ENCODE results near the gene PHF5A. TPM values are rescaled to one million over a fixed set of nuclear protein-coding genes. Genes with fewer than 3 reads are reported as not detected.
A peak's percentile ranks its signal among the peaks of the same experiment; 100 is the strongest.

Gene PHF5A
- total and polyA plus RNA-seq, 8 donors: 30.3 to 54.7 (median 46.1) TPM

DNA sequence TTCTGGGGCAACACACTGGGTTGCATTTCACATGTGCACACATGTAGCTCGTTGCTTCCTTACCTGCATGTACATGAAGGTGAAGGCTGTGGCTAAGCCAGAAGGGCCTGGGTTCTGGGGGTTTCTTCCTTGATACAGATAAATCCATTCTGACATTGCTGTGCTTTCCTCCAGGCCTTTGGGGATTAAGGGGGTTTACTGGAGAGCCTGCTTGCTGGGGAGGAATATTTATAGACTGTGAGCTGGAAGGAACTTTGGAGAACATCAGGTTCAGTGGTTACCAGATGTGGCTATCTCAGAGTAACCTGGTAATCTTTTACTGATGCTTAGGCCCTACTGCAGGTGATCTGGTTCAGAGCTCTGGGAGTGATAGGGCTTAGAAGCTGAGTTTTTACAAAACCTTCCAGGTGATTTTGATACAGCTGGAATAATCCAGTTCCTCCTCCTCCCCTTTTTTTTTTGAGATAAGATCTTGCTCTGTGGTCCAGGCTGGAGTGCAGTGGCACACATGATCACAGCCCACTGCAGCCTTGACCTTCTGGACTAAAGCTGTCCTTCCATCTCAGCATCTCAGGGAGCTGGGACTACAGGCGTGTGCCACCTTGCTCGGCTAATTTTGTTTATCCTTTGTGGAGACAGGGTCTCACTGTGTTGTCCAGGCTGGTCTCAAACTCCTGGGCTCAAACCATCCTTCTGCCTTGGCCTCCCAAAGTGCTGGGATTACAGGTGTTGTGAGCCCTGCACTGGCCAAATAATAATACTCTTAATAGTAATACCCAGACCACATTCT lies 20.3 kb upstream of the PHF5A start:
- TF ChIP-seq, protein P1, sequence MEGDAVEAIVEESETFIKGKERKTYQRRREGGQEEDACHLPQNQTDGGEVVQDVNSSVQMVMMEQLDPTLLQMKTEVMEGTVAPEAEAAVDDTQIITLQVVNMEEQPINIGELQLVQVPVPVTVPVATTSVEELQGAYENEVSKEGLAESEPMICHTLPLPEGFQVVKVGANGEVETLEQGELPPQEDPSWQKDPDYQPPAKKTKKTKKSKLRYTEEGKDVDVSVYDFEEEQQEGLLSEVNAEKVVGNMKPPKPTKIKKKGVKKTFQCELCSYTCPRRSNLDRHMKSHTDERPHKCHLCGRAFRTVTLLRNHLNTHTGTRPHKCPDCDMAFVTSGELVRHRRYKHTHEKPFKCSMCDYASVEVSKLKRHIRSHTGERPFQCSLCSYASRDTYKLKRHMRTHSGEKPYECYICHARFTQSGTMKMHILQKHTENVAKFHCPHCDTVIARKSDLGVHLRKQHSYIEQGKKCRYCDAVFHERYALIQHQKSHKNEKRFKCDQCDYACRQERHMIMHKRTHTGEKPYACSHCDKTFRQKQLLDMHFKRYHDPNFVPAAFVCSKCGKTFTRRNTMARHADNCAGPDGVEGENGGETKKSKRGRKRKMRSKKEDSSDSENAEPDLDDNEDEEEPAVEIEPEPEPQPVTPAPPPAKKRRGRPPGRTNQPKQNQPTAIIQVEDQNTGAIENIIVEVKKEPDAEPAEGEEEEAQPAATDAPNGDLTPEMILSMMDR (IDR thresholded peaks at IDR 0.05): no peak
- H3K4me1 ChIP-seq: peaks cover 5 to 40% of the 10 kb centered on the region in 2 donors
- no peaks in the 10 kb centered on the region for H3K36me3 ChIP-seq
- H3K4me3 ChIP-seq: no peak overlapping the region
- DNase-seq: no peak
- no peaks in the 10 kb centered on the region for H3K27me3 ChIP-seq
- no peak overlapping the region for H3K27ac ChIP-seq
- no peaks in the 10 kb centered on the region for H3K9me3 ChIP-seq
- intact Hi-C loops (cut with DNase I): no loop called here
- no peak for ATAC-seq

DNA sequence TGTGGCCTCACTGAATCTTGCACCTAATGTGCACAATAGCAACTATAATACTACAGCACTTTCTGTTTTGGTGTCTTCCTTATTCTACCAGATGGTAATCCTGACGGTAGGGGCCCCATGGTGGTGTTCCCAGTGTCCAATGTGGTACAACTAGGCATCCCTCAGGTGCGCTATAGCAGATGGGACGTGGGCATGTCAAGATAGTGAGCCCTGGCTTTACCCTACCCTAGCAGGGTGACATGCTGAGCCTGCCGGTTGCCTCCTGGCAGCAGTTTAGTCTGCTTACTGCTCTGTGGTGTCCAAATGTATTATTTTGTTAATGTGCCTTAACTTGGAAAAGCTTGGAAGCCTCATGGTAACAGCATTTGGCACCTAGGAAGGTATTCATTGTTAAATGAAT lies 19.6 kb upstream of the PHF5A start:
- Histone ChIP-seq H3K4me3 (no peak overlapping the region), H3K4me1 (peaks cover 5 to 40% of the 10 kb centered on the region in 2 donors), H3K36me3 (no peaks in the 10 kb centered on the region), H3K9me3 (no peaks in the 10 kb centered on the region), H3K27me3 (no peaks in the 10 kb centered on the region), H3K27ac (no peak overlapping the region)
- intact Hi-C loops (cut with DNase I): no loop called here
- DNase-seq: no peak
- TF ChIP-seq, protein P1 (IDR thresholded peaks at IDR 0.05): no peak
- no peak for ATAC-seq

DNA sequence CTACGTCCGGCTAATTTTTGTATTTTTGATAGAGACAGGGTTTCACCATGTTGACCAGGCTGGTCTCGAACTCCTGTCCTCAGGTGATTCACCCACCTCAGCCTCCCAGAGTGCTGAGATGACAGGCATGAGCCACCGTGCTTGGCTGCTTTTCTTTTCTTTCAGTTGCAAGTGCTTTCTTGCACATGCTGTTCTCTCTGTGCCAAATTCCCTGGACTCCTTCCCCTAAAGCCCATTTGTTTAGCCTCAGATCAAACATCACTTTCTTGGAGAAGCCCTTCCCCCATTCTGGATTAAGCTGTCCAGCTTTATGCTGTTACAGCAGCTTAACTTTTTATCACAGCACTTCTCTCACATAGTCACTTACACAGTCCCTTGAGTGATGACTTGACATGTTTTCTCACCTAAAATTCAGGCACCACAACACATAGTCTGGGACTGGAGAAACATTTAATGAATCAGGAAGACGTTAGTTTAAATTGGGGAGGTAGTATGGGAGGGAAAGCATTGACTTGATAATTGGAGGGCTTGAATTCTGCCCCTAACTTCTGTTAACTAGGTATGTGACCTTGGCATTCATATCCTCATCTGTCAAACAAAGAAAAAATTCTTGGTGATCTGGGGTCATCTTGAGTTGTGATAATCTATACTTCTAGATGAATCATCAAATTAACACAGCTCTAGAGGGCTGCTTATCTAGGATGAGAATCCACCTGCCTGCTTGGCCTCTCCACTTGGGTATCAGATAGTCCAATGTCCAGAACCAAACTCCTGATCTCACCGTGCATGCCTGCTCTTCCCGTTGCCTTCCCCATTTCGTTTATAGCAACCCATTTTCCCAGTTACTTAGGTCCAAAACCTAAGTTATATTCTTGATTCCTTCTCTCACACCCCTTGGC lies 18.8 kb upstream of the PHF5A start:
- intact Hi-C loops (cut with DNase I): no loop called here
- Histone ChIP-seq H3K4me3 (no peak overlapping the region), H3K4me1 (peaks cover 11 to 47% of the 10 kb centered on the region in 2 donors), H3K27me3 (no peaks in the 10 kb centered on the region), H3K27ac (no peak overlapping the region), H3K36me3 (no peaks in the 10 kb centered on the region), H3K9me3 (no peaks in the 10 kb centered on the region)
- peak in 2 of 4 donors; percentile 37 to 66 for DNase-seq
- no peak for ATAC-seq
- TF ChIP-seq, protein P1 (IDR thresholded peaks at IDR 0.05): no peak

DNA sequence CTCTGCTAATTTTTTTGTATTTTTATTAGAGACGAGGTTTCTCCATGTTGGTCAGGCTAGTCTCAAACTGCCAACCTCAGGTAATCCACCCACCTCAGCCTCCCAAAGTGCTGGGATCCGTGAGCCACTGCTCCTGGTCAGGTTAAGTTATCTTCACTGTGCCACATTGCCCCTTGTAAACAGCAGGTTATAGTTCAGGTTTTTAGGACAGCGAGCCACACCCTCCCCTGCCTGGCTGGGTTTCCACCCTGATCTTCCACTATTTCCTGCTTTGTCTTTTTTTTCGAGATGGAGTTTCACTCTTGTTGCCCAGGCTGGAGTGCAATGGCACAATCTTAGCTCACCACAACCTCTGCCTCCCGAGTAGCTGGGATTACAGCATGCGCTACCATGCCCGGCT lies 16.5 kb upstream of the PHF5A start:
- Histone ChIP-seq H3K9me3 (no peaks in the 10 kb centered on the region), H3K4me3 (no peak overlapping the region), H3K4me1 (peaks cover 6 to 49% of the 10 kb centered on the region in 2 donors), H3K36me3 (no peaks in the 10 kb centered on the region), H3K27ac (no peak overlapping the region), H3K27me3 (no peaks in the 10 kb centered on the region)
- TF ChIP-seq, protein P1 (IDR thresholded peaks at IDR 0.05): no peak
- intact Hi-C loops (cut with DNase I): no loop called here
- no peak for ATAC-seq
- DNase-seq: no peak
